IPS-NIHi7 (cell line): ENCODE results near the gene FZD10.

ENCODE experiments used
- DNase-seq: peaks from one replicate; pipeline ENCODE4 v3.0.0; 2012; ENCODE audit warnings: mixed read lengths; ENCODE audit errors: extremely low spot score

FZD10 gene

GRCh38 chr12:130162267-130162666 is at the start of gene FZD10:
FZD10 (plus strand) TSS chr12:130162464; CDS start chr12:130162943, 479 bp downstream.
- peak; percentile 78 for DNase-seq

GRCh38 chr12:130114952-130115351 is 47.3 kb upstream of the FZD10 start:
- no peak for DNase-seq

GRCh38 chr12:130115646-130116045 is 46.6 kb upstream of the FZD10 start:
- no peak for DNase-seq

GRCh38 chr12:130116791-130117190 is 45.5 kb upstream of the FZD10 start:
- DNase-seq, result no peak

GRCh38 chr12:130117233-130117632 is 45.0 kb upstream of the FZD10 start:
- no peak for DNase-seq

GRCh38 chr12:130117701-130118100 is 44.6 kb upstream of the FZD10 start:
- DNase-seq, result no peak

- DNase-seq, result no peak
Measured at GRCh38 chr12:130118181-130118580, 44.1 kb upstream of the FZD10 start.

- DNase-seq, result no peak
Measured at GRCh38 chr12:130119241-130119861, 42.9 kb upstream of the FZD10 start.

GRCh38 chr12:130120012-130120805 is 42.1 kb upstream of the FZD10 start:
- DNase-seq, result no peak

- no peak for DNase-seq
Measured at GRCh38 chr12:130121226-130122000, 40.9 kb upstream of the FZD10 start.

- DNase-seq, result no peak
Measured at GRCh38 chr12:130122356-130122755, 39.9 kb upstream of the FZD10 start.

GRCh38 chr12:130124106-130124505 is 38.2 kb upstream of the FZD10 start:
- no peak for DNase-seq

- DNase-seq, result no peak
Measured at GRCh38 chr12:130124605-130125244, 37.5 kb upstream of the FZD10 start.

- peak; percentile 71 for DNase-seq
Measured at GRCh38 chr12:130126023-130126432, 36.2 kb upstream of the FZD10 start.

GRCh38 chr12:130127532-130127911 is 34.7 kb upstream of the FZD10 start:
- DNase-seq, result no peak

GRCh38 chr12:130127912-130128789 is 34.1 kb upstream of the FZD10 start:
- no peak for DNase-seq

GRCh38 chr12:130128790-130129735 is 33.2 kb upstream of the FZD10 start:
- DNase-seq, result no peak

- DNase-seq, result no peak
Measured at GRCh38 chr12:130130346-130130745, 31.9 kb upstream of the FZD10 start.

GRCh38 chr12:130131025-130131424 is 31.2 kb upstream of the FZD10 start:
- DNase-seq, result no peak

GRCh38 chr12:130131801-130132200 is 30.5 kb upstream of the FZD10 start:
- DNase-seq, result no peak
